Naive thymus-derived CD8-positive, alpha-beta T cell (primary cell): ENCODE data around the gene TIMM22. TPM values are rescaled to one million over a fixed set of nuclear protein-coding genes. Genes with fewer than 3 reads are reported as not detected.
A peak's percentile ranks its signal among the peaks of the same experiment; 100 is the strongest.
"Not testable (repeated sequence)": the region's sequence is repeated elsewhere in the genome, so short reads cannot be mapped to it uniquely, and the experiment has no call there.

ENCODE experiments used
- ATAC-seq, 2 donors: fragments of 150-1000 bp; cut with Tn5 transposase in 1 of 2; sonication (Bioruptor Pico), chemical (Tn5 transposase) in 1 of 2; 1 replicate in 1 of 2; 2 replicates in 1 of 2; pipeline ENCODE4 v1.10.0; 2021; ENCODE audit warnings: mild to moderate bottlenecking in 2 of 2, moderate library complexity in 2 of 2
- POLR2A ChIA-PET: fragments of 350-600 bp; sonication (Branson Sonifier 250); formaldehyde crosslinking; loops from one replicate; lab custom pipeline; 2021; ENCODE audit warnings: antibody characterized with exemption; lab: Charles Lee
- DNase-seq, 10 donors: peaks; one replicate each; pipeline versions ENCODE4 v3.0.0 to v3.0.0-alpha.2; 2020 to 2022
- H3K27ac Mint-ChIP-seq, 10 donors: one replicate each; pipeline ENCODE4 v1.8.0; 2020 to 2022; ENCODE audit warnings: mild to moderate bottlenecking in 10 of 10, mixed read lengths in 10 of 10, moderate library complexity in 4 of 10, inconsistent platforms in 1 of 10
- H3K27me3 Mint-ChIP-seq, 5 donors: one replicate each; pipeline ENCODE4 v1.8.0; 2021 to 2022; ENCODE audit warnings: mixed read lengths in 5 of 5
- H3K36me3 Mint-ChIP-seq, 3 donors: one replicate each; pipeline ENCODE4 v1.8.0; 2020 to 2022; ENCODE audit warnings: mixed read lengths in 3 of 3, mild to moderate bottlenecking in 2 of 3, inconsistent platforms in 1 of 3
- H3K4me1 Mint-ChIP-seq, 4 donors: one replicate each; pipeline ENCODE4 v1.8.0; 2021 to 2022; ENCODE audit warnings: mixed read lengths in 4 of 4
- H3K4me3 Mint-ChIP-seq, 10 donors: one replicate each; pipeline ENCODE4 v1.8.0; 2020 to 2022; ENCODE audit warnings: mild to moderate bottlenecking in 10 of 10, mixed read lengths in 10 of 10, moderate library complexity in 6 of 10, inconsistent platforms in 1 of 10
- H3K9me3 Mint-ChIP-seq, 9 donors: one replicate each; pipeline ENCODE4 v1.8.0; 2020 to 2022; ENCODE audit warnings: mixed read lengths in 9 of 9, mild to moderate bottlenecking in 3 of 9, inconsistent platforms in 1 of 9, moderate library complexity in 1 of 9
- polyA plus RNA-seq, 3 donors: library from polyadenylated mRNA; unstranded; fragments of 300-500 nt; fragmentation: Illumina TruSeq; gene quantifications; one replicate each; pipeline ENCODE4 v1.2.3, GENCODE V29; 2021
- total RNA-seq, 8 experiments: library from RNA in 2 of 8; stranded (reverse) in 2 of 8; gene quantifications; one replicate each; pipeline ENCODE4 v1.2.3 and lab custom pipeline; 2021 to 2026

Gene TIMM22
- total RNA-seq (10 to 100 TPM; 14.5 to 15.9 TPM), polyA plus RNA-seq (10 to 100 TPM; 20.8 to 25.2 (median 23.5) TPM), total RNA-seq (lab: John Stamatoyannopoulos, UW) (13.3 to 33.6 (median 22.0) reads per million in 6 experiments)

DNA sequence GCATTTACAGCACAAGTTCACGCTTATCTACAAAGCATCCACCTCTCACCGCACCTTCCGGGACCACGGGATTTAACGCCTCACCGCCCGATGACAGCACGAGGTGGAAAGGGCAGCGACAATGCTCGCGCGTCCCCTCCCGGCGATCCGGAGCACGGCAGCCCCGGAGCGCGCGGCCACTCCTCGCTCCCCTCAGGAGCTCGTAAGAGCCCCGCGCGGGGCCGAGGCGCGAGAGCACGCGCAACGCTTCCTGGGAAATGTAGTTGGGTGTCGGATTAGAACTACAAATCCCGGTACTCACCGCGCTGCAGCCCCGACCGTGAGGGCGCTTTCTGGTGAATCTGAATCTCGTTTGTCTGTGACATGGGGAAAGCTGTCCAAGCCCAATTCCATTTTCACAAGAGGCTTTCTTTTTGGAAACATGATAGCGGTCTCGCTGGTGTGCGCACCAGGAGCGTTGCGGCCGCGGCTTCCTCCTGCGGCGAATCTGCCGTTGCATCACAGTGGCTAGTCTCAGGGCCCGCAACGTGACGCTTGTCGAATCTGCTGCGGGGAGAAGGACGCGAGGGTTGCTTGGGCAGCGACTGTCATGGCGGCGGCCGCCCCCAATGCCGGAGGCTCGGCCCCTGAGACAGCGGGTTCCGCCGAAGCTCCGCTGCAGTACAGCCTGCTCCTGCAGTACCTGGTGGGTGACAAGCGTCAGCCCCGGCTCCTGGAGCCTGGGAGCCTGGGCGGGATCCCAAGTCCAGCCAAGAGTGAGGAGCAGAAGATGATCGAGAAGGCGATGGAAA, at the start of gene TIMM22:
Gene TIMM22 (plus strand): TSS at position 576 of the 791 bp plus-strand sequence. CDS start 14 bp downstream, at position 590.
- H3K9me3 Mint-ChIP-seq, result peaks cover 0 to 28% (median 17%) of the 10 kb centered on the region in 9 donors
- H3K27ac Mint-ChIP-seq, result peak within 1 kb of the TSS; percentile 96 to 99 (median 98)
- DNase-seq, result peak; percentile 84 to 99 (median 92)
- H3K4me3 Mint-ChIP-seq, result peak within 1 kb of the TSS; percentile 94 to 99 (median 98)
- POLR2A ChIA-PET, result interaction anchor here (0.6 to 2.9 kb wide), 11 partner anchors 9 to 1115 kb away, joined by 3 to 27 read pairs (median 4); partner anchors contain the start of genes GEMIN4, GLOD4, MRM3 and NXN
- H3K27me3 Mint-ChIP-seq, result no peaks in the 10 kb centered on the region
- ATAC-seq, result peak; percentile 94
- peaks cover 0 to 24% (median 1%) of the 10 kb centered on the region in 3 donors for H3K36me3 Mint-ChIP-seq
- H3K4me1 Mint-ChIP-seq, result peaks cover 16 to 27% (median 24%) of the 10 kb centered on the region in 4 donors

DNA sequence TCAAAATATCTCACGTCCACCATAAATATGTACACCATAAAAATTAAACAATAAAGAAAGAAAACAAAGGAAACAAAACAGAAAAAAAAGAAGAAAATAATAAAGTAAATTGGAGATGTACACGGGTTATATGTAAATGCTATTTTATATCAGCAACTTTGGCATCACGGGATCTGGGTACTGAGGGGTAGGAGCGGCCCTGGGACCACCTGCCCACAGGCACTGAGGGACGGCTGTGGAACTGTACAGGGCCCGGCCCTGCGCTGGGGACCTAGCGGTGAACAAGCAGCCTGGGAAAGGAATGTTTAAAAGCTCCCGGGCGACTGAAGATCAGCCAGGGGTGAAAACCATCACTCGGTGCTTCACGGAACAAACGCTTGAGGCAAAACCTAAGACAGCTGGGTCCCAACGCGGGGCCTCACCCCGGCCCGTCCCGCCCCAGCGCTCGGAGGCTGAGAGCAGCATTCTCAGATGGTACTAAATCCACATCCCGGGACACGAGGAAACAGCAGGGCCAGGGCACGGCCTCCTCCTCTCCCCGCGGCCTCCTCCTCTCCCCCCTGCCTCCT, 48.6 kb upstream of the TIMM22 start:
- peaks cover 0 to 4% (median 0%) of the 10 kb centered on the region in 4 donors for H3K4me1 Mint-ChIP-seq
- no peak for ATAC-seq
- DNase-seq, result no peak
- no peaks in the 10 kb centered on the region for H3K9me3 Mint-ChIP-seq
- H3K36me3 Mint-ChIP-seq, result no peaks in the 10 kb centered on the region
- H3K27ac Mint-ChIP-seq, result no peak overlapping the region
- H3K4me3 Mint-ChIP-seq, result no peak overlapping the region
- peaks cover 0 to 25% (median 3%) of the 10 kb centered on the region in 5 donors for H3K27me3 Mint-ChIP-seq
- POLR2A ChIA-PET, result no interaction called here

DNA sequence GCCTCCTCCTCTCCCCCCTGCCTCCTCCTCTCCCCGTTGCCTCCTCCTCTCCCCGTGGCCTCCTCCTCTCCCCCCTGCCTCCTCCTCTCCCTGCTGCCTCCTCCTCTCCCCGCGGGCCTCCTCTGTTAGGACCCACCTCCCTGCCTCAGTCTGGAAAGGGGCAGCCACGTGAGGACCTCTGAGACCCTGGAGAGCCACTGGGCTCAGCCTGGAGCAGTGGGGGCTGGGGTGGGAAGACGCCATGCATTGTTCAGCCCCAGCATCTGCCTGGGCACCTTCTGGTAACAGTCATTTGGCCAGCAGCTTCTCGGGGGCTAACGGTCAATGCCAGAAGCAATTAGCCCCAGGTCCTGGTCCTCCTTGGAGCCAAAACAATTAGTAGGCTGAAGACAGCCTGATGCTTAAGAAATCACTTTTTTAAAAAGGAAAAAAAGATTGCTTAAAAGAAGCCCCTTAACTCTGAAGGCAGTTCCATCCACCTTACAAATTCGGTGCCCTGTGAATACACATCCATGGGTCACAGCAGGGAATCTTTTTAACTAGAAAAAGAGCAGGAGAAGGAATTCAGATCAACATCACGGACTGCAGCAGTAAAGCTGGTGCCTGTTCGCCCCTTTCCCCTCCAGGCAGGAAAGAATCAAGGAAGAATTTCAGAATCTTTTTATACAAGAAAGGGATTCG, 47.2 kb upstream of the TIMM22 start:
- Mint-ChIP-seq H3K4me3 (no peak overlapping the region), H3K27ac (no peak overlapping the region), H3K27me3 (peaks cover 4 to 22% (median 7%) of the 10 kb centered on the region in 5 donors), H3K36me3 (no peaks in the 10 kb centered on the region), H3K4me1 (peaks cover 0 to 4% (median 0%) of the 10 kb centered on the region in 4 donors), H3K9me3 (no peaks in the 10 kb centered on the region)
- POLR2A ChIA-PET, result no interaction called here
- no peak for ATAC-seq
- DNase-seq, result no peak

DNA sequence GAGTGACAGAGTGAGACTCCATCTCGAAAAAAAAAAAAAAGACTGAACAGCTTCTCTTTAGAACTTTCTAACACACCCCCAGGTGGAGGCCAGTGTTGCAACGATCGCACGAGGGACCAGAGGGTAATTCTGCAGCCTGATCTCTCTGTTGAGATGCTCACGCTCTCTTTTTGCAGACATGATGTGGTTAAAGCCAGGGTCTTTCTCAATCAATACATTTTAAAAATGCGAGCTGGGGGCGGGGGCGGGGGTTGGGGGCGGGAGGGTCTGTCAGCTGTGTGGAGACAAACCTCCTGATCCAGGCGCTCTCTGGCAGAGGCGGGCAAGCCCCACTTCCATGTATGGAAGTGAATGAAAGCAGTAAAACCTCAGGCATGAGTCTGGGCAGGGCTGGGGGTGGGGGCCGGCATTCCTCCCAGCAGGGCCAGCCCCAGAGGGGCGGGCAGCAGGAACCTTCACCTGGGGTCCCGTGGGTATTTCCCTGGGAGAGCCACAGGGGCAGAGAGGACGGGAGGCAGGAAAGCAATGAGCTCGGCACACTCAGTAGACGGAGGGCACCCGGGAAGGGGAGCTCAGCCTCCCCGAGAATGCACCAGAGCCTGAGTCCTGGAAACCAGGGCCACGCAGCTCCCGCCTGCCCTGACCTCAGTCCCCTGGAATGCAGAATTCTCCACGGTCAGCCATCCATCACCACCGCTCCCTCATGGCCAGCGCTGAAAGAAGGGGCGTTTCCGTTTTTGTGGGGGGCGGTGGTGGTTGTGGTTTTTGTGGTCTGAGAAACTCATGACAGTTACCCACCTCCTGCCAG, 45.4 kb upstream of the TIMM22 start:
- Mint-ChIP-seq H3K36me3 (no peaks in the 10 kb centered on the region), H3K4me1 (peaks cover 0 to 4% (median 0%) of the 10 kb centered on the region in 4 donors), H3K4me3 (peak overlapping the region in 1 of 10 donors; percentile 51), H3K27ac (no peak overlapping the region), H3K27me3 (peaks cover 4 to 22% (median 8%) of the 10 kb centered on the region in 5 donors), H3K9me3 (no peaks in the 10 kb centered on the region)
- POLR2A ChIA-PET, result no interaction called here
- no peak for DNase-seq
- ATAC-seq, result no peak

DNA sequence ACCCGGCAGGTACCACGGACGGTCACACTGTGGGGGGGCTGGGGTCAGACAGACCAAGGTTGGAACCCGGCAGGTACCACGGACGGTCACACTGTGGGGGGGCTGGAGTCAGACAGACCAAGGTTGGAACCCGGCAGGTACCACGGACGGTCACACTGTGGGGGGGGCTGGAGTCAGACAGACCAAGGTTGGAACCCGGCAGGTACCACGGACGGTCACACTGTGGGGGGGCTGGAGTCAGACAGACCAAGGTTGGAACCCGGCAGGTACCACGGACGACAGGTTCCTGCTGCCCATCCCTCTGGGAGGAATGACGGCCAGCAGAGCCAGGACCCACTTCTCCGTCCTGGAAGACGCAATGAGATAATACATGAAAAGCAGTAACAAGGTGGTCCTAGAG, 44.3 kb upstream of the TIMM22 start:
- H3K36me3 Mint-ChIP-seq, DNase-seq, H3K4me3 Mint-ChIP-seq, POLR2A ChIA-PET, ATAC-seq, H3K9me3 Mint-ChIP-seq, H3K27ac Mint-ChIP-seq, H3K4me1 Mint-ChIP-seq: not testable (repeated sequence)
- peaks cover 4 to 22% (median 10%) of the 10 kb centered on the region in 5 donors for H3K27me3 Mint-ChIP-seq

DNA sequence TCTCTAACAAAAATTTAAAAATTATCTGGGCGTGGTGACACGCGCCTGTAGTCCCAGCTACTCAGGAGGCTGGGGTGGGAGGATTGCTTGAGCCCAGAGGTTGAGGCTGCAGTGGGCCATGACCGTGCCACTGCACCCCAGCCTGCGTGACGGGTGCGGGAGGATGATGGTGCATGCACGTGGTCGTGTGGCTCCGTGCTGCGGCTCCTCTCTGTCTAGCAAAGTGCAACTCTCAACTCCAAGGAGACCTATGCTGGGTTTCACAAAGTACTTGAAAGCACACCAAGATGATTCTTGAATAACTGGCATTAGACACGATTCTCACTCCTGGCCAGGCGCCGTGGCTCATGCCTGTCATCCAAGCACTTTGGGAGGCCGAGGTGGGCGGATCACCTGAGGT, 43.2 kb upstream of the TIMM22 start:
- no peak overlapping the region for H3K27ac Mint-ChIP-seq
- DNase-seq (no peak), ATAC-seq (no peak)
- H3K36me3 Mint-ChIP-seq, result no peaks in the 10 kb centered on the region
- no peak overlapping the region for H3K4me3 Mint-ChIP-seq
- peaks cover 4 to 23% (median 13%) of the 10 kb centered on the region in 5 donors for H3K27me3 Mint-ChIP-seq
- POLR2A ChIA-PET, result no interaction called here
- peaks cover 0 to 4% (median 0%) of the 10 kb centered on the region in 4 donors for H3K4me1 Mint-ChIP-seq
- H3K9me3 Mint-ChIP-seq, result no peaks in the 10 kb centered on the region

DNA sequence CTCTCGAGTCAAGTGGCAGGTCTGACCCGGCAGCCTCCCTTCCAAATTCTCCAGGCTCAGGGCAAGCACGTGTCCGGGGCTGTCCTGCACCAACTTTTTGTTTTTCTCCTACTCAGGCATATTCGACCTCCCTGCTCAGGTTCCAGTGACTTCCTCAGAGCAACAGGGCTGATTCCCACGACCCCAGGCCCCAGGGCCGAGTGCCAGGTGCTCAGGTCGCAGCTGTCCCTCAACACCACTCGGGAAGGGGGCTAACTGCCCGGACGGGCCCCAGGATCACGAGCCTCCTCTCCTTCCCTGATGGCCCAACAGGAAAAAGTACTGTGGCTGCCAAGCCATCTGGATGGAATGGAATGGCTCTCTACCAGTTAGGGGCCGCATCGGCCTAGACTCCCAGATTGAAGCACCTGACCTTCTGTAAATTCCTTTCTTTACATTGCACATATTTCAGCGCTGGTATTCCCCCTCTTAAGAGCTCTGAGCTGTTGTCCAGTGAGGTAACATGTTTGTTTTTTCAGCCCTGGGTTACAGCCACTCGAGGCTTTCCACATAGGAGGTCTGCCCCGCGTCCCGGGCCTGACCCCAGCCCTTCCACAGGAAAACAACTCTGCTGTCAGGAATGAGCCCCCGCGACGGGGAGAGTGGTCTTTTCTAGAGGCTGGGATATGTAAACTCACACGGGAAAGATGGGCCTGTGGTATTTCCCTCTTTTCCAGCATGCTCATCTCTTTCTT, 42.3 kb upstream of the TIMM22 start:
- ATAC-seq (no peak), DNase-seq (no peak)
- Mint-ChIP-seq H3K27me3 (peaks cover 4 to 23% (median 13%) of the 10 kb centered on the region in 5 donors), H3K4me3 (no peak overlapping the region), H3K9me3 (no peaks in the 10 kb centered on the region), H3K27ac (no peak overlapping the region), H3K4me1 (peaks cover 0 to 4% (median 0%) of the 10 kb centered on the region in 4 donors), H3K36me3 (no peaks in the 10 kb centered on the region)
- POLR2A ChIA-PET, result no interaction called here

DNA sequence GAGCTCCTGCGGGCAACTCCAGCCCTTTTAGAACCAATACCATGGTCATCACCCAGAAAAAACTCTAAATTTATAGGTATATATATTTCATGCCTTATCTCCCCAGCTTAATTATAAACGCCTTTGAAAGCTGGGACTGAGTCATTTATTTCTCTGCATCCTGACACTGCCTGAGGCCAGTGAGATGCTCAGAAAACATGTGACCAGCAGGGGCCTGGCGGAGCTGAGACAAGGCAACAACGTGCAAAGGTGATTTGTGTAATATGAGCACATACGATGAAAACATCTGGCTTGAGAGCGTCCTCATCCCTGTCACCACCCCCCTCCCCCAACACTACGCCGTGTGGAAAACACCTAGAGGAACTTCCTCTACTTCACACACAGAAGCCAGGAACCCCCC, 40.0 kb upstream of the TIMM22 start:
- no peak overlapping the region for H3K4me3 Mint-ChIP-seq
- POLR2A ChIA-PET, result no interaction called here
- no peak overlapping the region for H3K27ac Mint-ChIP-seq
- DNase-seq (no peak), ATAC-seq (no peak)
- no peaks in the 10 kb centered on the region for H3K9me3 Mint-ChIP-seq
- H3K36me3 Mint-ChIP-seq, result no peaks in the 10 kb centered on the region
- H3K4me1 Mint-ChIP-seq, result no peaks in the 10 kb centered on the region
- peaks cover 3 to 18% (median 9%) of the 10 kb centered on the region in 5 donors for H3K27me3 Mint-ChIP-seq

DNA sequence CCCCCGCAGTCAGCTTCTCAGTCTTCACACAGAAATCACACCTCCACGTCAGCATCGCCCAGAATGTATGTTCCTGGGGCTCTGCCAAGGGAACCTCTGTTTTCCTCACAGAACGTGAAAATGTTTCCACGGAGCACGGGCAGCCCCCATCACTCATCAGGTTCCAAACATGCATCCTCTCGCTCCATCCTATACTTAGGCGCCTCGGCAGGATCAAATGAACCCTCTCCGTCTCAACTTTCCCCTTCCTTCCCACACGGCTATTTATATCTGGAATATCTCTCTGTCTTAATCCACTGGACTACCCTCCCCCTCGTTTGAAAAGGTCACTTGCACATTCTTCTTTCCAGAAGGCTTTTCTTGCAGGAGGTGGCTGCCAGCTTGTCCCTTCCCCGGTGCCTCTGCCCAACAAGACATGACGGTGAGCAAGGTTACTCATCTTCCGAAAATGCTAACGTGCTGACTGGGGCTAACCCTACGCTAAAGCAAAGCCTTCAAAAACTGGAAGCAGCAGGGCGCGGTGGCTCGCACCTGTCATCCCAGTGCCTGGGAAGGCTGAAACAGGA, 39.0 kb upstream of the TIMM22 start:
- H3K27ac Mint-ChIP-seq, result no peak overlapping the region
- DNase-seq (no peak), ATAC-seq (no peak)
- H3K36me3 Mint-ChIP-seq, result no peaks in the 10 kb centered on the region
- POLR2A ChIA-PET, result no interaction called here
- H3K27me3 Mint-ChIP-seq, result peaks cover 4 to 18% (median 10%) of the 10 kb centered on the region in 5 donors
- no peaks in the 10 kb centered on the region for H3K4me1 Mint-ChIP-seq
- H3K9me3 Mint-ChIP-seq, result no peaks in the 10 kb centered on the region
- no peak overlapping the region for H3K4me3 Mint-ChIP-seq

DNA sequence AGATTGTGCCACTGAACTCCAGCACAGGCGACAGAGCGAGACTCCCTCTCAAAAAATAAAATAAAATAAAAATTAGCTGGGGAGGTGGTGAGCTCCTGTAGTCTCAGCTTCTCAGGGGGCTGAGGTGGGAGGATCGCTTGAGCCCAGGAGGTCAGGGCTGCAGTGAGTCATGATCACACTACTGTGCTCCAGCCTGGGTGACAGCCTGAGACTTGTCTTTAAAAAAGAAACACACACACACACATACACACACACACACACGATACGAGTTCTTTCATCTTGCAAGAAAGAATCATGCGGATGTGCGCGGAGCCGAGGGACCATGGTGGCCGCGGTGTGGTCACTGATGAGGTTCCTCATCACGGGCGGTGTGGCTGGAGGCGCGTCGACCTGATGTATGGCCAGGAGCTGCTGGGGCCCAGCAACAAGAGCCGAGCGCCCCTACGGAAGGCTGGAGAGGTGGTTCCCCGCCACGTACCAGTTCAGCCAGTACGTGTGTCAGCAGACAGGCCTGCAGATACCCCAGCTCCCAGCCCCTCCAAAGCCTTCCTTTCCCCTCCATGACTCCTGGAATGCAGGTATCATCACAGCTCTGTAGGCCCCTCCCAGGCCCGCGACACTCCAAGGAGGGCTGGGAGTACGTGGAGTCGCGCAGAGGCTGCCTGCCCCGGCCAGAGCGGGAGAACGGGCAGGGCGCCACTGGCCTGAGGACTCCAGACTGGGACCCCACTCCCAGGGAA, 38.0 kb upstream of the TIMM22 start:
- Mint-ChIP-seq H3K36me3 (no peaks in the 10 kb centered on the region), H3K4me1 (no peaks in the 10 kb centered on the region), H3K27me3 (peaks cover 2 to 18% (median 10%) of the 10 kb centered on the region in 5 donors), H3K9me3 (no peaks in the 10 kb centered on the region), H3K4me3 (no peak overlapping the region), H3K27ac (peak overlapping the region in 1 of 10 donors; percentile 14)
- DNase-seq (no peak), ATAC-seq (no peak)
- POLR2A ChIA-PET, result interaction anchor here (0.5 kb wide), 1 partner anchor 48 kb away, joined by 6 read pairs; no protein-coding TSS in a partner anchor

DNA sequence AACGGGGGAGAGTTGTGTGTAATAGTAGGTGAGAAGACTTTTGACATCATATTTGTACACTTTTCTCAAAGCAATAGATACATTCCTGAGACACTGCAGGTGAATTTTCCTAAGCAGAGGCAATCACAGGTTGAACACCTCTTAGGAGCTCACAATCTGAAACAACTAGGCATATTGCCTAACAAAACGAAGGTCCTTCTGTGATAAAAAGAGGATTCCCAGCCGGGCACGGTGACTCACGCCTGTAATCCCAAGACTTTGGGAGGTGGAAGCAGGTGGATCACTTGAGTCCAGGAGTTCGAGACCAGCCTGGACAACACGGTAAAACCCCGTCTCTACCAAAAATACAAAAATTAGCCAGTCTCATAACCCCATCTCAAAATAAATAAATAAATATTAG, 34.8 kb upstream of the TIMM22 start:
- H3K36me3 Mint-ChIP-seq, result no peaks in the 10 kb centered on the region
- H3K27ac Mint-ChIP-seq, result peak overlapping the region in 1 of 10 donors; percentile 90
- H3K4me3 Mint-ChIP-seq, result no peak overlapping the region
- DNase-seq (no peak), ATAC-seq (no peak)
- H3K9me3 Mint-ChIP-seq, result no peaks in the 10 kb centered on the region
- no peaks in the 10 kb centered on the region for H3K4me1 Mint-ChIP-seq
- POLR2A ChIA-PET, result no interaction called here
- peaks cover 6 to 32% (median 17%) of the 10 kb centered on the region in 5 donors for H3K27me3 Mint-ChIP-seq
